Activated CD8-positive, alpha-beta memory T cell treated with anti-CD3 and anti-CD28 coated beads, Interleukin-2, amount 50 U/mL, for 48 hours (primary cell): ENCODE measurements around the gene MRFAP1L1.
"Not testable (repeated sequence)": the region's sequence is repeated elsewhere in the genome, so short reads cannot be mapped to it uniquely, and the experiment has no call there.

ENCODE experiments used
- DNase-seq: peaks from one replicate; pipeline ENCODE4 v3.0.0-alpha.2; 2020

Gene MRFAP1L1

DNA sequence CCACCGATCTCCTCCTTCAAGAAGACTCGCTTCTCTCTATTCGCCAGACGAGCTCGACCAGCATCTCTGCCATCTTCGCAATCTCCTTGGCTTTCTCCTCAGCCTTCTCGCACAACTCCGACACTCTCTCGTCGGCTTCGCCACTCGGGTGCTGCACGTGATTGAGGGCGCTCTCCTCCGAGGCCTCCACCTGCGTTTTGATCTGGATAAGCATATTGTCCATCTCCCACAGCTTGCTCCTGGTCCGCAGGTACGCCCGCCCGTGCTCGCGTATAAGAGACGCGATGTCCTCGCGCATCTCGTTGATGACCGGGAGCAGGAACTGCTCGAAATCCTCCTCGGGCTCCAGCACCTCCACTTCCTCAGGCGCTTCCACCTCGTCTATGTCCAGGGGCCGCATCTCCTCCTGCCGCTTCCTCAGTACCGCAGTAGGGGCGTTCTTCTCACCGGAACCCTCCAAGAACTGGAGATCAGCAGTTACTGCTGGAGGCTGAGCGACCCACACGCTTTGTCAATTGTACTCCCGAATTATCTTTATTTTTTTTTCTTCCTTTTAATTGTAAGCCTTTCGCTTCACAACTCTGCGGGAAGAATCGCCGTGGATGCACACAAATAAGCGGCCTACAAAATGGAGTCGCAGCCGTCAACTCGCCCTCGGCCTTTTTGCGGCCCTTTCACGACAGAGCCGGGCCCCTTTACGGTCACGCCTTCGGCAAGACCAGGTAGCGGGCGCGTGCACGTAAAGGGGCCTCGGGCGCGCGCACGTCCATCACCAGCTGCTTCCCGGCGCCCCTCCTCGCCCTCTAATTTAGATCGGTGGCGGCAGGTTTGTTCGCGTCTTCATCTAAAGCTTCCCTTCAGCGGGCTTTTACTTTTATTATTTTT is at the start of gene MRFAP1L1:
TSS of gene MRFAP1L1 (minus strand) at position 636 of the 885 bp plus-strand sequence. CDS start at position 400, 236 bp downstream.
- DNase-seq: peak; percentile 95

DNA sequence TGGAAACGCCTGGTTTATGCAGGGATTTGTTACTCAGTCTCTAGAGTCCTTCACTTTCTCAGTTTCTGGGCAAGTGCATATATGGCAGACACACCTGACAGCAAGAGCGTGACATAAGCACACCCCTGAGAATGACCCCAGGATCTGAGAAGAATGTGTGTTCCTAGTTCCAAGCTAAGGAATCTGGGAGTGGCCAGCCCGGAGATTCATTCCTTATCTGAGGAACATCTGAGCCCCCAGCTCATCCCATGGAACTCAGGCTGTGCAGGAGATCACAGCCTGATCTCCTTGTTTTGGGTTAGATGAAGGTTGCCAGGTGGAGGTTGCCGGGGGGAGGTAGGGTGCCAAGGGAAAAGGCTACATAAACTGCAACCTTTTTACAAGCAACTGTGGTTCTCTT is 49.1 kb upstream of the MRFAP1L1 start:
- DNase-seq: no peak

- DNase-seq: not testable (repeated sequence)
Observed at GRCh38 chr4:6756345-6756744, 46.7 kb upstream of the MRFAP1L1 start.

DNA sequence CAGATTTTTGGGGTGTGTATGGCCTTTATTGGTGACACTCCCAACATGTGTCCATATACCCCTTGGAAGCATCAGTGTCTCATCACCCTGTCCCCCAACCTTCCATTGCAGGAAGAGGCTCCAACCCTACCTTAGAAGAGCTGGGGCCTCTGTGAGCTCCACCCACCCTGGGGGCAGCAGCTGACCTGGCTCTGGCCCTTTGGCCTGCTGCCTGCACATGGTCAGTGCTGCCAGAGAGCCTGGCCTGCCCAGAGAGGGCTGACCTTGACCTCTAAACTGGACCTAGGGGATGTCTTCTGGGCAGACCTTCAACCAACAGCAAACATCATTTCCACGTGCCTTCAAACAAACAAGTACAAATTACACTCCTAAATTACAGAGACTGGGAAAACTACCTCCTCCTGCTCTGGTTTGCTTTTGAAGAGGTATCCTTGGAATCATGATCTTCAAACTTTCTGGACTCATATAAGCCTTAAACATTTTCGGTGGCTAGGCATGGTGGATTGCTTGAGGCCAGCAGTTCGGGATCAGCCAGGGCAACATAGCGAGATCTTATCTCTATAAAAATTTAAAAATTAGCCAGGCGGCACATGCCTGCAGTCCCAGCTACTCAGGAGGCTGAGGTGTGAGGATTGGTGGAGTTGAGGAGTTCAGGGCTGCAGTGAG is 45.6 kb upstream of the MRFAP1L1 start:
- no peak for DNase-seq

- DNase-seq: no peak
Observed at GRCh38 chr4:6754481-6755087, 44.9 kb upstream of the MRFAP1L1 start.

GRCh38 chr4:6753891-6754290 is 44.2 kb upstream of the MRFAP1L1 start:
- no peak for DNase-seq

GRCh38 chr4:6753103-6753560 is 43.5 kb upstream of the MRFAP1L1 start:
- no peak for DNase-seq

DNA sequence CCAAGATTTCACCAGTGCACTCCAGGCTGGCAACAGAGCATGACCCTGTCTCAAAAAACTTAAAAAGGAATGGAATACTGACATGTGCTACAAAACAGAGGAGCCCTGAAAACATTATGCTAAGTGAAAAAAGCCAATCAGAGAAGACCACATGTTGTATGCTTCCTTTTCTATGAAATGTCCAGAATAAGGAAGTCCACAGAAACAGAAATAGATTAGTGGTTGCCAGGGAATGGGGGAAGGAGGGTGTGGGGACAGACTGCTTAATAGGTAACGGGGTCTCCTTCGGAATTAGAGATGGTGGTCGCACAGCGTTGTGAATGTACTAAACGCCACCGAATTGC is 42.8 kb upstream of the MRFAP1L1 start:
- no peak for DNase-seq

GRCh38 chr4:6751611-6752485 is 42.2 kb upstream of the MRFAP1L1 start:
- no peak for DNase-seq

DNA sequence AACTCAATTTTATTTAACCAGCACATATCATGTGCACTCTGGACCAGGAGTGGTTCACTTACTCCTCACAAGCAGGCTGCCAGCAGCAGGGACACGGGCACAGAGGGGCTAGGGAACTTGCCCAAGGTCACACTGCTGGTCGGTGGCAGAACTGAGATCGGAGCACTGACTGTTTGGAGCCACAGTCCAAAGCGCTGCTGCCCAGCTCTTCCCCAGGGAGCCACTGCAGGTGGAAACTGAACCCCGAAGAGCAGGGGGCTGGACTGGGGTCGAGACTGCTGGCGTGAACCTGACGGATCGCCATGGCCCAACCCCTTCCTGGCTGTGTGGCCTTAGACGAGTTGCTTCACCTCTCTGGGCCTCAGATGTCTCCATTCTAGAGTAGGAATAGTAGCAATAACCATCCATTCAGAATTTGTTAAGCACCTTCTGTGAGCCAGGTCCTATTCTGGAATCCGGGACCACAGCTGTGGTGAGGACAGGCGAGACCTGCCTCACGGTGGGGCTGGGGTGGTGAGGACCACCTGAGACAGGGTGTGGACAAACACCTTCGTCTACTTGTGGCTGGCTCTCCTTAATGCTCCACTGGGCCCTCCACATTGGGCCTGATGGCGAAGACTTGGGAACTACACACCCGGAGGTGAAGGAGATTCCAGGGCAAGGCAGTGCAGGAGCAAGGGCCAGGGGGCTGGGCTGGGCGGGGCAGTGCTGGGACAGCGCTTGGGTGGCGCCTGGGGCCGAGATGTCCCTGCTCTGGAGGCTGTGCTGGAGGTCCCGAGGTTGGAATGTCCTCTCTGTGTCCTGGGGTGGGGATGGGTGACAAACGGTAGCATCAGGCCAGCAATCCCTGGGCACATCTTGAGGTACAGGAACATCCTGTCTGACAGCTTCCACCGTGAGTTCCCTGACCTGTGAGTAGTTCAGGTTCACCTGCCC is 40.9 kb upstream of the MRFAP1L1 start:
- no peak for DNase-seq

- no peak for DNase-seq
Observed at GRCh38 chr4:6749340-6750171, 39.9 kb upstream of the MRFAP1L1 start.

DNA sequence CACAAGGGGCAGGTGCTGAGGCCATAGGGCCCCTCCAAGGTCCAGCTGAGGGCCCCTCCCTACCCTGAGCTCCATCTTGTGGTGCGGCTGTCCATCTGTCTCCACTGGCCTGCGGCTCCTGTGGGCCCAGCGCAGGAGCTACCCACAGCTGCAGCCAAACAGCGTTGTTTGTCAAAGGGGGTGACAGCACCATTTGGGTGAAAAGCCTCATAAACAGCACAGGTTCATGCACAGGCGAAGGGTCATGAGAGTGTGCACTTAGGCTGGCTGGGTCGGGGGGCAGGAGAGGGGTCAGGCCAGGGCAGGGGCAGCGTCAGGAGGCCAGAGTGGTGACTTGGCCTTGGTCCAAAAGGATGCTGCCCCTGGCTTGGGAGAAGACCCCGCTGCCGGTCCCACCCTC is 38.6 kb upstream of the MRFAP1L1 start:
- no peak for DNase-seq

GRCh38 chr4:6747294-6748051 is 37.8 kb upstream of the MRFAP1L1 start:
- no peak for DNase-seq

GRCh38 chr4:6746721-6747293 is 37.1 kb upstream of the MRFAP1L1 start:
- no peak for DNase-seq

DNA sequence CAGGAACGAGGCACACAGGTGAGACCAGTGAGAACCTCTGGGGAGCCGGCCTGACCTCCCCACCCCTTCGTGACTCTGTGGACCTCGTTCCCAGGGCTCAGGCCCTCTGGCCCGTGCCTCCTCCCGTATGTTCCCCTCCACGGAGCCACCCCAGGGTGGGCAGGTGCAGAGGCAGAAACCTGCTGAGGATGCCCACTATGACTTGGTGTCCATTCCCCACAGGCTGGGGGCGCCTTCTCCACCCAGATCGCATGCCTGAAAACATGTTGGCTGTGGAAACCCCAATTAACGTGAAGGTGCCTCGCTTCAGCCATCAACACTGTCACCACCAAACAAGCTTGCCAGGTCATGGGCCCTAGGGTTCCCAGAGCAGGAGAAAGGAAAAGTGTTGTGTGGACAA is 33.3 kb upstream of the MRFAP1L1 start:
- DNase-seq: no peak

DNA sequence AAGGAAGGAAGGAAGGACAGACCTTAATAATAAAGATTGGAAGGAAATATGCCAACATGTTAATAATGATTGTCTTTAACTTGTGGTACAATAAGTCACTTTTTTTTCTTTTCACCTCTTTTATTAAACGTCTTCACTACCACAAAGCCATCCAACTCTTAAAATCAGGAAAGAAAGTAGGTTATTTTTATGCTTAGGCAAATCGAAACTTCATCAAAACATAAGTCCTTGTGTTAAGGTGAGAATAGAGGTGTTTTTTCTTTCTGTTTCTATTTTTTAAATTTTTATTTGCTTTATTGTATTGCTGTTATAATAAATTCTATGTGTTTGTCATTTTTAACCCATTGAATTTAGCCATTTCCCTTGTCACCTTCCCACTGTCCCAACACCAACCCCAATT is 32.8 kb upstream of the MRFAP1L1 start:
- no peak for DNase-seq

GRCh38 chr4:6740347-6740746 is 30.7 kb upstream of the MRFAP1L1 start:
- DNase-seq: no peak

GRCh38 chr4:6739920-6740319 is 30.3 kb upstream of the MRFAP1L1 start:
- no peak for DNase-seq

DNA sequence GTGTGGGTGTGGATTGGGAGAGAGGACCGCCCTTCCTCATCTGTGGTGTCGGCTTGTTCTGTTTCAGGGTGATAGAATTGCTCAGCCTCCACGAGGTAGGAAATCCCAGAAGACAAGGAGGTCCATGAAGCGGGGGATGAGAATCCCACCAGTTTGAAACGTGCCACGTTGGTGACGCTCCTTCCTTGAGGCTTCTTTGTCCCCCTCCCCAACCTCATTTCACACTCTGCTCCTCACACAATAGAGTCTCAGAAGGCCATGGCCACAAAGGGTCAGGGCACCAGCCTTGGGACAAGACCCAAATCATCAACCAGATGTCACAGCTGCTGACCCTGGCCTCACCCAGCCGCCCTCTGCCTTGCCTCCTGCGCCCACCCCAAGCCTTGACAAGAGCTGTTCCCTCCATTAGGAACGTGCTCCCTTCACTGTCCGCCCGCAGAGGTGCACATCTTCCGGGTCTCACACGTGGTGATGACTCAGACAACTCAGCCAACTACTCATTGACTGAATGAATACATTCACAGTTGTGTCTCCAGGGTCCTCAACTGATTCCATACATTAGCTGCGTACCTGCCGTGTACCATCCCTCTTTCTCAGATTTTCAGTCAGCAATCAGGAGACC is 24.6 kb upstream of the MRFAP1L1 start:
- no peak for DNase-seq
